ENCODE data around the gene USP19. TPM values are rescaled to one million over a fixed set of nuclear protein-coding genes. Genes with fewer than 3 reads are reported as not detected.

The USP19 gene
- total and polyA plus RNA-seq, 2 of the 4 experiments (the other 2 are of a cell fraction) = 24.7 to 39.7 TPM

DNA sequence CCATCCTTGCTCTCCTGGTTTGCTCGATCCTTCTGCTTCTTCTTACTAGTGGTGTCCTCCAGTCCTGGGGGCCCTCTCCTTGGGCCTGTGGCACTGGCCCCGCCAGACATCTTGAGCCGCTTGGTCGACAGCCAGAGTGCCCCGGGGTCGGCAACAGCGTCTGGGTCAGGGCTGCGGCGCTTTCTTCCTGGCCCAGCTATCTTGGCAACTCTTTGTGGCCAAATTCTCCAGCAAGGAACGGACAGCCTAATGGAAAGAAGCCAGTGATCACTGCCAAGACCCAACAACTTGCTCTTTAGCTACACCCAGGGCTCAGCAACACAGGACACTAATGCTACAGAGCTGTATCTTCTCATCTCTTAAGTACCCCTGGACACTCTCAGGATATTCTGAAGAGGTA, 1.6 kb downstream of the USP19 start:
- in situ Hi-C loops (cut with MboI; ENCODE audit: low sequenced_read_pairs) (no loop called here), dilution Hi-C loops (cut with HindIII; ENCODE audit: low sequenced_read_pairs, unreplicated experiment) (no loop called here), intact Hi-C loops (cut with micrococcal nuclease) (no loop called here)
- no peak overlapping the region for H2BK120ac ChIP-seq (ENCODE audit: low read depth, low read length)
- no peak overlapping the region for H4K5ac ChIP-seq (ENCODE audit: low read depth, low read length)
- H3K4me1 ChIP-seq (ENCODE audit: control insufficient read depth, insufficient read depth, low read length) = peaks cover 10% of the 10 kb centered on the region
- 100% methylated on average over 2 of the region's 10 CpGs; no CpG with 5 or more reads in 1 of the 2 experiments for WGBS, 2 experiments (ENCODE audit: extremely low coverage in 2 of 2, insufficient read length in 1 of 2)
- H3K14ac ChIP-seq (replicated peaks; ENCODE audit: low read depth, low read length) = no peak overlapping the region
- no peak for TF ChIP-seq CTCF (conservative IDR thresholded peaks at IDR 0.05; ENCODE audit: low read depth, low read length)
- no peak for TF ChIP-seq POLR2A (IDR thresholded peaks at IDR 0.05; ENCODE audit: low read depth, low read length)
- TF ChIP-seq USF2 (IDR thresholded peaks at IDR 0.05; ENCODE audit: low read depth, low read length) = no peak
- no peak for TF ChIP-seq MAZ (IDR thresholded peaks at IDR 0.05; ENCODE audit: borderline replicate concordance, low read depth, low read length)
- no peak for TF ChIP-seq FOS (IDR thresholded peaks at IDR 0.05; ENCODE audit: low read depth, low read length)
- no peak for TF ChIP-seq MAFK (IDR thresholded peaks at IDR 0.05; ENCODE audit: low read depth, low read length)
- no peak for TF ChIP-seq NFE2L2 (IDR thresholded peaks at IDR 0.05; ENCODE audit: low read depth, low read length)
- no peak for TF ChIP-seq MXI1 (IDR thresholded peaks at IDR 0.05; ENCODE audit: borderline replicate concordance, low read depth, low read length)
- TF ChIP-seq RCOR1 (IDR thresholded peaks at IDR 0.05; ENCODE audit: insufficient replicate concordance, low read length) = no peak
- no peak for TF ChIP-seq RFX5 (IDR thresholded peaks at IDR 0.05; ENCODE audit: low read depth, low read length)
- no peak for TF ChIP-seq CEBPB (IDR thresholded peaks at IDR 0.05; ENCODE audit: low read depth, low read length)
- no peak for TF ChIP-seq BHLHE40 (IDR thresholded peaks at IDR 0.05; ENCODE audit: low read depth, low read length)
- no peak for TF ChIP-seq RAD21 (IDR thresholded peaks at IDR 0.05; ENCODE audit: low read length)
- no peak for TF ChIP-seq CHD1 (IDR thresholded peaks at IDR 0.05; ENCODE audit: low read depth, low read length)
- TF ChIP-seq, protein P1, sequence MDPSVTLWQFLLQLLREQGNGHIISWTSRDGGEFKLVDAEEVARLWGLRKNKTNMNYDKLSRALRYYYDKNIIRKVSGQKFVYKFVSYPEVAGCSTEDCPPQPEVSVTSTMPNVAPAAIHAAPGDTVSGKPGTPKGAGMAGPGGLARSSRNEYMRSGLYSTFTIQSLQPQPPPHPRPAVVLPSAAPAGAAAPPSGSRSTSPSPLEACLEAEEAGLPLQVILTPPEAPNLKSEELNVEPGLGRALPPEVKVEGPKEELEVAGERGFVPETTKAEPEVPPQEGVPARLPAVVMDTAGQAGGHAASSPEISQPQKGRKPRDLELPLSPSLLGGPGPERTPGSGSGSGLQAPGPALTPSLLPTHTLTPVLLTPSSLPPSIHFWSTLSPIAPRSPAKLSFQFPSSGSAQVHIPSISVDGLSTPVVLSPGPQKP (IDR thresholded peaks at IDR 0.05; ENCODE audit: borderline replicate concordance, low read depth, low read length) = no peak
- no peak overlapping the region for H4K8ac ChIP-seq (ENCODE audit: low read depth in 2 of 2, low read length in 2 of 2)
- no peak overlapping the region for H4K91ac ChIP-seq (ENCODE audit: insufficient read depth, low read depth, low read length)
- H3K18ac ChIP-seq (ENCODE audit: low read depth, low read length) = no peak overlapping the region
- POLR2A ChIA-PET (ENCODE audit: unreplicated experiment) = interaction anchor here (0.5 kb wide), 1 partner anchor 54 kb away, joined by 4 read pairs; no protein-coding TSS in a partner anchor
- no peak overlapping the region for H3K4ac ChIP-seq (ENCODE audit: low read depth, low read length)
- H3K27ac ChIP-seq (ENCODE audit: insufficient read depth, low read length) = no peak overlapping the region
- H2AFZ ChIP-seq (replicated peaks; ENCODE audit: low read length, poor library complexity) = no peak overlapping the region
- no peak for DNase-seq
- H2AK5ac ChIP-seq (ENCODE audit: low read depth, low read length) = no peak overlapping the region
- H3K36me3 ChIP-seq (ENCODE audit: control insufficient read depth, insufficient read depth, low read length) = peaks cover 74% of the 10 kb centered on the region
- H3K56ac ChIP-seq (ENCODE audit: extremely low read depth, insufficient read depth, low read length) = no peak overlapping the region
- H2BK15ac ChIP-seq (ENCODE audit: low read depth, low read length) = no peak overlapping the region
- H3K23ac ChIP-seq (ENCODE audit: low read depth, low read length) = peak overlapping the region; percentile 45; the same call in 1 of the 2 replicates
- H2AK9ac ChIP-seq (replicated peaks; ENCODE audit: low read depth, low read length, poor library complexity) = peak overlapping the region; percentile 55
- H2BK20ac ChIP-seq (ENCODE audit: low read depth, low read length) = no peak overlapping the region
- H3K9me3 ChIP-seq (ENCODE audit: control insufficient read depth, insufficient read depth, low read length) = no peaks in the 10 kb centered on the region
- CTCF ChIA-PET = no interaction called here
- BruUV-seq (replicated peaks) = no TSS peak
- no peak overlapping the region for H2BK5ac ChIP-seq (ENCODE audit: low read depth, low read length, poor library complexity, severe bottlenecking)
- H3K4me3 ChIP-seq (ENCODE audit: insufficient read depth, low read depth, low read length) = no peak overlapping the region
- H3K27me3 ChIP-seq (ENCODE audit: control insufficient read depth, insufficient read depth, low read length) = no peaks in the 10 kb centered on the region
- no peak for ATAC-seq (ENCODE audit: low read depth)
- peaks cover 6% of the 10 kb centered on the region for H4K20me1 ChIP-seq (ENCODE audit: insufficient read depth, low read length)
- no peak overlapping the region for H3K9ac ChIP-seq (ENCODE audit: low read depth, low read length)
- H3K9me1 ChIP-seq (ENCODE audit: insufficient read depth, low read length) = peaks cover 10% of the 10 kb centered on the region; the same call in 1 of the 2 replicates
- no peak overlapping the region for H3K4me2 ChIP-seq (ENCODE audit: low read depth, low read length)
- H3K79me1 ChIP-seq (ENCODE audit: low read depth in 1 of 2, low read length in 2 of 2) = peaks cover 10 to 46% of the 10 kb centered on the region in 2 experiments

Data from IMR-90 (cell line).